Activated T-cell treated with anti-CD3 and anti-CD28 coated beads, Interleukin-2, amount 50 U/mL, for 72 hours (primary cell): Measurements from ENCODE around the gene BCAP31. TPM values are rescaled to one million over a fixed set of nuclear protein-coding genes. Genes with fewer than 3 reads are reported as not detected.
"Not testable (repeated sequence)": the region's sequence is repeated elsewhere in the genome, so short reads cannot be mapped to it uniquely, and the experiment has no call there.

ENCODE experiments used
- ATAC-seq, 2 donors: fragments of 150-1000 bp; cut with Tn5 transposase; replicated peaks in 1 of 2; 2 replicates each; pipeline ENCODE4 v1.10.0; 2021; ENCODE audit warnings: moderate library complexity in 2 of 2, mild to moderate bottlenecking in 1 of 2
- DNase-seq, 2 donors: peaks; one replicate each; pipeline ENCODE4 v3.0.0; 2021 to 2022; ENCODE audit warnings: mixed read lengths in 1 of 2
- H3K27ac Mint-ChIP-seq: one replicate; pipeline ENCODE4 v1.8.0; 2022; ENCODE audit warnings: mild to moderate bottlenecking, moderate library complexity, mixed read lengths
- H3K27me3 Mint-ChIP-seq: one replicate; pipeline ENCODE4 v1.8.0; 2022; ENCODE audit warnings: low read depth, mixed read lengths
- H3K36me3 Mint-ChIP-seq, 2 donors: one replicate each; pipeline ENCODE4 v1.8.0; 2022; ENCODE audit warnings: mixed read lengths in 2 of 2, mild to moderate bottlenecking in 1 of 2; ENCODE audit not compliant: insufficient read depth in 2 of 2
- H3K4me1 Mint-ChIP-seq: one replicate; pipeline ENCODE4 v1.8.0; 2022; ENCODE audit warnings: low read depth, mixed read lengths
- H3K4me3 Mint-ChIP-seq, 2 donors: one replicate each; pipeline ENCODE4 v1.8.0; 2022; ENCODE audit warnings: mild to moderate bottlenecking in 2 of 2, mixed read lengths in 2 of 2, moderate library complexity in 2 of 2
- H3K9me3 Mint-ChIP-seq, 2 donors: one replicate each; pipeline ENCODE4 v1.8.0; 2022; ENCODE audit warnings: mixed read lengths in 2 of 2
- total RNA-seq, 2 donors: library from RNA; stranded (reverse); gene quantifications; one replicate each; pipeline ENCODE4 v1.2.3, GENCODE V29; 2022

Gene BCAP31
- total RNA-seq, 2 donors from 2014 or later, result 91.5 to 94.1 TPM

- H3K36me3 Mint-ChIP-seq, result peaks cover 0 to 3% of the 10 kb centered on the region in 2 donors
- H3K27ac Mint-ChIP-seq, result no peak overlapping the region
- ATAC-seq, result no peak
- no peak for DNase-seq
- H3K9me3 Mint-ChIP-seq, result no peaks in the 10 kb centered on the region
- peaks cover 7% of the 10 kb centered on the region for H3K27me3 Mint-ChIP-seq
- H3K4me3 Mint-ChIP-seq, result no peak overlapping the region
- H3K4me1 Mint-ChIP-seq, result no peaks in the 10 kb centered on the region
These were observed 28.1 kb downstream of the BCAP31 start for GRCh38 chrX:153696100-153696499.

GRCh38 chrX:153694687-153695270, 29.4 kb downstream of the BCAP31 start:
- no peak for ATAC-seq
- Mint-ChIP-seq H3K27me3 (peaks cover 15% of the 10 kb centered on the region), H3K4me3 (no peak overlapping the region), H3K27ac (no peak overlapping the region), H3K4me1 (no peaks in the 10 kb centered on the region), H3K36me3 (peaks cover 0 to 2% of the 10 kb centered on the region in 2 donors), H3K9me3 (no peaks in the 10 kb centered on the region)
- DNase-seq, result no peak

- not testable (repeated sequence) for H3K27ac Mint-ChIP-seq, DNase-seq, H3K9me3 Mint-ChIP-seq, H3K4me3 Mint-ChIP-seq, H3K4me1 Mint-ChIP-seq, ATAC-seq, H3K36me3 Mint-ChIP-seq
- H3K27me3 Mint-ChIP-seq, result peaks cover 18% of the 10 kb centered on the region
These were observed 29.9 kb downstream of the BCAP31 start for GRCh38 chrX:153694256-153694655.

- no peaks in the 10 kb centered on the region for H3K4me1 Mint-ChIP-seq
- DNase-seq (no peak), ATAC-seq (no peak)
- H3K4me3 Mint-ChIP-seq, result no peak overlapping the region
- peaks cover 18% of the 10 kb centered on the region for H3K27me3 Mint-ChIP-seq
- H3K9me3 Mint-ChIP-seq, result no peaks in the 10 kb centered on the region
- H3K27ac Mint-ChIP-seq, result no peak overlapping the region
- H3K36me3 Mint-ChIP-seq, result peaks cover 0 to 2% of the 10 kb centered on the region in 2 donors
These were observed 30.7 kb downstream of the BCAP31 start for GRCh38 chrX:153693216-153694086.

- H3K4me3 Mint-ChIP-seq, result no peak overlapping the region
- H3K4me1 Mint-ChIP-seq, result no peaks in the 10 kb centered on the region
- ATAC-seq, result no peak
- peaks cover 0 to 2% of the 10 kb centered on the region in 2 donors for H3K36me3 Mint-ChIP-seq
- H3K27ac Mint-ChIP-seq, result no peak overlapping the region
- DNase-seq, result no peak
- H3K9me3 Mint-ChIP-seq, result no peaks in the 10 kb centered on the region
- peaks cover 18% of the 10 kb centered on the region for H3K27me3 Mint-ChIP-seq
These were observed 31.5 kb downstream of the BCAP31 start for GRCh38 chrX:153692611-153693156.

GRCh38 chrX:153692003-153692402, 32.2 kb downstream of the BCAP31 start:
- H3K9me3 Mint-ChIP-seq, result no peaks in the 10 kb centered on the region
- H3K4me3 Mint-ChIP-seq, result no peak overlapping the region
- H3K27ac Mint-ChIP-seq, result no peak overlapping the region
- peaks cover 12% of the 10 kb centered on the region for H3K27me3 Mint-ChIP-seq
- H3K4me1 Mint-ChIP-seq, result no peaks in the 10 kb centered on the region
- ATAC-seq, result no peak
- H3K36me3 Mint-ChIP-seq, result peaks cover 0 to 2% of the 10 kb centered on the region in 2 donors
- DNase-seq, result no peak

GRCh38 chrX:153691032-153691827, 33.0 kb downstream of the BCAP31 start:
- not testable (repeated sequence) for H3K4me3 Mint-ChIP-seq, H3K9me3 Mint-ChIP-seq, ATAC-seq

GRCh38 chrX:153690466-153690865, 33.7 kb downstream of the BCAP31 start:
- Mint-ChIP-seq H3K4me3 (peak overlapping the region in 1 of 2 donors; percentile 12), H3K27ac (no peak overlapping the region), H3K9me3 (no peaks in the 10 kb centered on the region), H3K27me3 (peaks cover 19% of the 10 kb centered on the region), H3K4me1 (no peaks in the 10 kb centered on the region), H3K36me3 (no peaks in the 10 kb centered on the region)
- DNase-seq (no peak), ATAC-seq (no peak)

More at GRCh38 chrX:153691032-153691827, 33.0 kb downstream of the BCAP31 start:
- H3K36me3 Mint-ChIP-seq, H3K27ac Mint-ChIP-seq, H3K4me1 Mint-ChIP-seq, DNase-seq: not testable (repeated sequence)
- peaks cover 16% of the 10 kb centered on the region for H3K27me3 Mint-ChIP-seq

GRCh38 chrX:153689654-153690465, 34.3 kb downstream of the BCAP31 start:
- Mint-ChIP-seq H3K4me1 (no peaks in the 10 kb centered on the region), H3K27me3 (peaks cover 19% of the 10 kb centered on the region), H3K27ac (no peak overlapping the region), H3K9me3 (no peaks in the 10 kb centered on the region), H3K36me3 (no peaks in the 10 kb centered on the region), H3K4me3 (peak overlapping the region in 1 of 2 donors; percentile 12)
- DNase-seq (no peak), ATAC-seq (no peak)

GRCh38 chrX:153688911-153689590, 35.1 kb downstream of the BCAP31 start:
- no peaks in the 10 kb centered on the region for H3K9me3 Mint-ChIP-seq
- no peaks in the 10 kb centered on the region for H3K36me3 Mint-ChIP-seq
- peaks cover 19% of the 10 kb centered on the region for H3K27me3 Mint-ChIP-seq
- ATAC-seq (no peak), DNase-seq (no peak)
- no peak overlapping the region for H3K27ac Mint-ChIP-seq
- H3K4me3 Mint-ChIP-seq, result no peak overlapping the region
- no peaks in the 10 kb centered on the region for H3K4me1 Mint-ChIP-seq

GRCh38 chrX:153688506-153688905, 35.7 kb downstream of the BCAP31 start:
- Mint-ChIP-seq H3K4me1 (no peaks in the 10 kb centered on the region), H3K36me3 (no peaks in the 10 kb centered on the region), H3K4me3 (no peak overlapping the region), H3K27me3 (peaks cover 19% of the 10 kb centered on the region), H3K9me3 (no peaks in the 10 kb centered on the region), H3K27ac (no peak overlapping the region)
- ATAC-seq (peak in 1 of 2 donors; percentile 6), DNase-seq (no peak)

- Mint-ChIP-seq H3K9me3 (no peaks in the 10 kb centered on the region), H3K27ac (no peak overlapping the region), H3K4me1 (no peaks in the 10 kb centered on the region), H3K4me3 (no peak overlapping the region), H3K36me3 (no peaks in the 10 kb centered on the region), H3K27me3 (peaks cover 19% of the 10 kb centered on the region)
- ATAC-seq (peak; percentile 27 to 34), DNase-seq (no peak)
These were observed 36.1 kb downstream of the BCAP31 start for GRCh38 chrX:153688071-153688470.
